ENCODE data around the gene DNAJC3. TPM values are rescaled to one million over a fixed set of nuclear protein-coding genes. Genes with fewer than 3 reads are reported as not detected.

Gene DNAJC3
- total RNA-seq, 4 donors from 2014 or later = 49.1 to 73.3 (median 53.1) TPM

GRCh38 chr13:95706356-95706755 lies 29.4 kb downstream of the DNAJC3 start:
- H3K4me1 ChIP-seq = peaks cover 0 to 36% (median 3%) of the 10 kb centered on the region in 3 donors
- no peak for ATAC-seq
- H3K4me3 ChIP-seq = no peak overlapping the region
- H3K27ac ChIP-seq = no peak overlapping the region
- TF ChIP-seq CTCF (IDR thresholded peaks at IDR 0.05) = no peak
- no peak for TF ChIP-seq POLR2A (IDR thresholded peaks at IDR 0.05)
- no peak for TF ChIP-seq EP300 (IDR thresholded peaks at IDR 0.05)
- no peak for TF ChIP-seq POLR2AphosphoS5 (IDR thresholded peaks at IDR 0.05)
- peaks cover 0 to 16% of the 10 kb centered on the region in 2 donors for H3K36me3 ChIP-seq
- 80 to 100% methylated on average over 1 of the region's 1 CpG for WGBS, 2 donors (ENCODE audit: low coverage in 1 of 2)
- no peaks in the 10 kb centered on the region for H3K27me3 ChIP-seq
- no peaks in the 10 kb centered on the region for H3K9me3 ChIP-seq

- Histone ChIP-seq H3K9me3 (no peaks in the 10 kb centered on the region), H3K4me3 (no peak overlapping the region), H3K36me3 (peaks cover 0 to 23% of the 10 kb centered on the region in 2 donors), H3K27ac (no peak overlapping the region), H3K27me3 (no peaks in the 10 kb centered on the region), H3K4me1 (peaks cover 0 to 34% (median 3%) of the 10 kb centered on the region in 3 donors)
- no peak for ATAC-seq
- TF ChIP-seq EP300 (IDR thresholded peaks at IDR 0.05) (no peak), POLR2AphosphoS5 (IDR thresholded peaks at IDR 0.05) (no peak), POLR2A (IDR thresholded peaks at IDR 0.05) (no peak), CTCF (IDR thresholded peaks at IDR 0.05) (no peak)
- no CpG with 5 or more reads among the region's 4 CpGs for whole genome bisulfite sequencing, 2 donors (ENCODE audit: low coverage in 1 of 2)
Observed at GRCh38 chr13:95707035-95707434, 30.1 kb downstream of the DNAJC3 start.

GRCh38 chr13:95707442-95708390 lies 30.8 kb downstream of the DNAJC3 start:
- no peak overlapping the region for H3K27ac ChIP-seq
- 91 to 100% methylated on average over 6 of the region's 9 CpGs for WGBS, 2 donors (ENCODE audit: low coverage in 1 of 2)
- no peak overlapping the region for H3K4me3 ChIP-seq
- H3K4me1 ChIP-seq = peaks cover 0 to 27% (median 3%) of the 10 kb centered on the region in 3 donors
- ATAC-seq = no peak
- H3K27me3 ChIP-seq = no peaks in the 10 kb centered on the region
- no peak for TF ChIP-seq POLR2A (IDR thresholded peaks at IDR 0.05)
- no peak for TF ChIP-seq EP300 (IDR thresholded peaks at IDR 0.05)
- no peak for TF ChIP-seq POLR2AphosphoS5 (IDR thresholded peaks at IDR 0.05)
- no peak for TF ChIP-seq CTCF (IDR thresholded peaks at IDR 0.05)
- H3K36me3 ChIP-seq = peaks cover 0 to 30% of the 10 kb centered on the region in 2 donors
- H3K9me3 ChIP-seq = no peaks in the 10 kb centered on the region

DNA sequence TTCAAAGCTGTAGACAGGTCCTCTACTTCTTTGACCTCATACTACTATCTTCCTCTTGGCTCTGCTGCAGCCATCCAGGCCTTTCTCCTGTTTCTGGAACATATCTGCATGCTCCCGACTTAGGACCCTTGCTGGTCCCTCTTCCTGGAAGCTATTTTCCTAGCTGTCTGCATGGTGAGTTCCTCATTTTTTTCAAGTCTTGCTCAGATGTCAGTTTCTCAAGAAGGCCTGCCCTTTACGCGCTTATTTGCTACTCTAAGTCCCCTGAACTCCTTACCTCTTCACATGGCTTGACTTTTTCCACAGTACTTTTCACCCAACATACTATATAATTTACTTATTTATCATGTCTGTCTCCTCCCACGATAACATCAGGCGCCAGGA lies 31.4 kb downstream of the DNAJC3 start:
- no peak for ATAC-seq
- TF ChIP-seq CTCF (IDR thresholded peaks at IDR 0.05) (no peak), POLR2A (IDR thresholded peaks at IDR 0.05) (no peak), EP300 (IDR thresholded peaks at IDR 0.05) (no peak), POLR2AphosphoS5 (IDR thresholded peaks at IDR 0.05) (no peak)
- H3K4me3 ChIP-seq = no peak overlapping the region
- no peak overlapping the region for H3K27ac ChIP-seq
- H3K9me3 ChIP-seq = peaks cover 0 to 6% (median 0%) of the 10 kb centered on the region in 3 donors
- 72 to 86% methylated on average over 2 to 5 of the region's 5 CpGs for WGBS, 2 donors (ENCODE audit: low coverage in 1 of 2)
- H3K27me3 ChIP-seq = no peaks in the 10 kb centered on the region
- peaks cover 0 to 21% (median 0%) of the 10 kb centered on the region in 3 donors for H3K4me1 ChIP-seq
- H3K36me3 ChIP-seq = peaks cover 0 to 37% of the 10 kb centered on the region in 2 donors
